Tibial nerve (tissue), 4 donors: ENCODE measurements around the gene EREG. TPM values are rescaled to one million over a fixed set of nuclear protein-coding genes. Genes with fewer than 3 reads are reported as not detected.
A peak's percentile ranks its signal among the peaks of the same experiment; 100 is the strongest.

Source experiments
- DNase-seq, 2 donors: peaks; one replicate each; pipeline ENCODE4 v3.0.0-alpha.2; 2019; ENCODE audit warnings: low spot score in 2 of 2
- H3K27ac ChIP-seq, 4 donors: fragments of 200-600 bp; sonication (generic) in 3 of 4; one replicate each; pipeline ENCODE4 v1.5.1; 2017 to 2019; ENCODE audit warnings: mild to moderate bottlenecking in 1 of 4
- H3K27me3 ChIP-seq, 2 donors: fragments of 200-600 bp; sonication (generic) in 1 of 2; one replicate each; pipeline versions ENCODE4 v1.5.1 to v1.6.0; 2017 to 2019
- H3K36me3 ChIP-seq, 3 donors: fragments of 200-600 bp; sonication (generic); one replicate each; pipeline ENCODE4 v1.5.1; 2018 to 2019
- H3K4me1 ChIP-seq, 4 donors: fragments of 200-600 bp; sonication (generic) in 3 of 4; one replicate each; pipeline ENCODE4 v1.5.1; 2017 to 2019
- H3K4me3 ChIP-seq, 4 donors: fragments of 200-600 bp; sonication (generic) in 3 of 4; one replicate each; pipeline ENCODE4 v1.5.1; 2017 to 2019; ENCODE audit warnings: mild to moderate bottlenecking in 1 of 4, moderate library complexity in 1 of 4
- H3K9me3 ChIP-seq, 4 donors: fragments of 200-600 bp; sonication (generic) in 3 of 4; one replicate each; pipeline ENCODE4 v1.5.1; 2017 to 2019
- CTCF ChIP-seq, 5 experiments: fragments of 200-600 bp in 3 of 5; fragments of 450-650 bp in 2 of 5; sonication (generic) in 3 of 5; IDR thresholded peaks; one replicate each; pipeline ENCODE4 v1.5.1; 2016 to 2019; ENCODE audit warnings: antibody characterized with exemption in 5 of 5, mild to moderate bottlenecking in 3 of 5, moderate library complexity in 2 of 5
- EP300 ChIP-seq, 2 donors: sonication (generic); formaldehyde crosslinking; IDR thresholded peaks; one replicate each; pipeline ENCODE4 v1.6.1; 2017; ENCODE audit warnings: antibody characterized with exemption in 2 of 2, mild to moderate bottlenecking in 1 of 2
- POLR2A ChIP-seq, 2 donors: fragments of 450-650 bp; IDR thresholded peaks; one replicate each; pipeline ENCODE4 v1.6.1; 2017; ENCODE audit warnings: antibody characterized with exemption in 2 of 2, mild to moderate bottlenecking in 2 of 2, moderate library complexity in 2 of 2
- WGBS, 2 donors: methylation state at CpG; one replicate each; pipeline ENCODE4 v1.1.5; 2018; 5-methylcytosine and 5-hydroxymethylcytosine counted together
- total RNA-seq, 4 donors: library from RNA; depleted of rRNA; stranded (reverse); fragments of >200 nt; gene quantifications; one replicate each; pipeline ENCODE4 v1.1.0, GENCODE V29; 2016

The EREG gene
- total RNA-seq, 4 donors from 2014 or later = 0.20 to 0.21 TPM; not detected in 2

DNA sequence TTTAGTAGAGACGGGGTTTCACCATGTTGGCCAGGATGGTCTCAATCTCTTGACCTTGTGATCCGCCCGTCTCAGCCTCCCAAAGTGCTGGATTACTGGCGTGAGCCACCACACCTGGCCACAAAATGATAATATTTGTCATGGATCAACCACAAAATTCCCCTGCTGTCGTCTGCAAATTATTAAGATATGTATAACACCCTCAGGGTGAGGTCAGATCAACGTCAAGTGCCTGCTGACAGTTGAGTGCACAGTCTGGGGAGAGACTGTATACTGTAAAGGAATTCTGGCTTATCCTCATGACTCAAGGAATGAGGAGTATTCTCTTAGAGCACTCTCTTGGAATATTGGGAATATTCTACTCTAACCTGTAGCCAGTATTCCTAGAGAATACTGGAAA is 45.5 kb upstream of the EREG start:
- H3K4me3 ChIP-seq = no peak overlapping the region
- no peaks in the 10 kb centered on the region for H3K4me1 ChIP-seq
- no peaks in the 10 kb centered on the region for H3K9me3 ChIP-seq
- H3K27ac ChIP-seq = no peak overlapping the region
- no peak for DNase-seq
- TF ChIP-seq POLR2A (IDR thresholded peaks at IDR 0.05) (no peak), CTCF (IDR thresholded peaks at IDR 0.05) (no peak), EP300 (IDR thresholded peaks at IDR 0.05) (no peak)
- WGBS, 2 donors = 84 to 85% methylated on average over 6 of the region's 6 CpGs
- H3K27me3 ChIP-seq = no peaks in the 10 kb centered on the region
- no peaks in the 10 kb centered on the region for H3K36me3 ChIP-seq

DNA sequence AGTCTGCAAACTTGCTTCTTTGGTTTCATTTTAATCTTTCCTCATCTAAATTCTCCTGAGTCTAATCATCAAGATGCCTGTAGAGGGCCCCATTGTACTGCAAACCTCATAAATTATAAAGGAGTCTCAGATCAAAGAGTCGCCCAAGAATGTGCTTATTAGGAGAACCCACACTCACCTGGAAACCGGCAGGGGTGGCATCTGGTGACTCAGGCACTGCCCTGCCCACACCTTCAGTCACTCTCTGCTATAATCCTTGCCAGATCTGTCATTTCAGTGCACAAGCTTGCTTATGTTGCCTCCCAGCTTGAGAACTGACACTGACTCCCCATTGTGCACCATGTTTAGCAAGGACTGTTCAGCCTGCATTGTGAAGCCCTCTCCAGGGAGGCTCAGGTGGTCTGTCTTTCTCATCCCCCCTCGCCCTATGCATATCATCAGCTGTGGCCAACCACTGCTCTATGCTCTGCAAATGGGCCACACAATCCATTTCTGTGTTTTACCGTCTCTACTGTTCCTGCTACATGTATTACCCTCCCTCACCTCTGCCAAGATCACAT is 44.3 kb upstream of the EREG start:
- Histone ChIP-seq H3K4me3 (no peak overlapping the region), H3K9me3 (no peaks in the 10 kb centered on the region), H3K36me3 (no peaks in the 10 kb centered on the region), H3K27me3 (no peaks in the 10 kb centered on the region), H3K4me1 (no peaks in the 10 kb centered on the region), H3K27ac (no peak overlapping the region)
- 39 to 40% methylated on average over 4 of the region's 4 CpGs for WGBS, 2 donors
- DNase-seq = no peak
- TF ChIP-seq EP300 (IDR thresholded peaks at IDR 0.05) (no peak), CTCF (IDR thresholded peaks at IDR 0.05) (peak in 1 of 5 experiments; percentile 15)

- no peak for DNase-seq
- Histone ChIP-seq H3K9me3 (no peaks in the 10 kb centered on the region), H3K27me3 (no peaks in the 10 kb centered on the region), H3K4me1 (no peaks in the 10 kb centered on the region), H3K4me3 (no peak overlapping the region), H3K27ac (no peak overlapping the region), H3K36me3 (no peaks in the 10 kb centered on the region)
- 80 to 81% methylated on average over 3 of the region's 3 CpGs for WGBS, 2 donors
- TF ChIP-seq EP300 (IDR thresholded peaks at IDR 0.05) (no peak), POLR2A (IDR thresholded peaks at IDR 0.05) (no peak), CTCF (IDR thresholded peaks at IDR 0.05) (no peak)
These were observed 42.6 kb upstream of the EREG start for GRCh38 chr4:74322301-74322700.

GRCh38 chr4:74323663-74324062 is 41.3 kb upstream of the EREG start:
- DNase-seq = no peak
- Histone ChIP-seq H3K27ac (no peak overlapping the region), H3K36me3 (no peaks in the 10 kb centered on the region), H3K4me1 (no peaks in the 10 kb centered on the region), H3K27me3 (no peaks in the 10 kb centered on the region), H3K4me3 (no peak overlapping the region), H3K9me3 (no peaks in the 10 kb centered on the region)
- WGBS, 2 donors = 83 to 86% methylated on average over 4 of the region's 4 CpGs
- TF ChIP-seq EP300 (IDR thresholded peaks at IDR 0.05) (no peak), CTCF (IDR thresholded peaks at IDR 0.05) (no peak), POLR2A (IDR thresholded peaks at IDR 0.05) (no peak)

DNA sequence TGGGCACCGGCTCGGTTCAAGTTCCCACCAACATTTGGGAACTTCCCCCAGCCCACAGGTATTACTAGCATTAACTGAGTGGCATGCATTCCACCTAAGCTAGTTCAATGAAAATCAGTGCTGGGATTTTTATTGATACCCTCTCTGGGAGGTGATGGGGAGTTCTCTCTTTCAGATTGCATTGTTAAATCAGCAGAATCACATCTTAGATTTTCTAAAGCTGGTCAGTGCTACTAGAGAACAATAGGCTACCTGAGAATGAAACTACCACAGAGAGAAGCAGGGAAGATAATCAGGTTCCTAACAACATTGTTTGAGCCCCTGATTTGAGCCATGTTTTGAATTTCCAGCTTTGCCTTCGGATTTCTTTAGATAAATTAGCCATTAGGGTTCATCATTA is 40.7 kb upstream of the EREG start:
- Histone ChIP-seq H3K27ac (no peak overlapping the region), H3K4me1 (no peaks in the 10 kb centered on the region), H3K4me3 (no peak overlapping the region), H3K9me3 (no peaks in the 10 kb centered on the region), H3K27me3 (no peaks in the 10 kb centered on the region), H3K36me3 (no peaks in the 10 kb centered on the region)
- no peak for TF ChIP-seq EP300 (IDR thresholded peaks at IDR 0.05)
- no peak for TF ChIP-seq CTCF (IDR thresholded peaks at IDR 0.05)
- TF ChIP-seq POLR2A (IDR thresholded peaks at IDR 0.05) = no peak
- no peak for DNase-seq
- 75 to 85% methylated on average over 3 of the region's 3 CpGs for WGBS, 2 donors
